A549 treated with AZD2906 at 1 μM for 4 hours (cell line): ENCODE measurements around the gene EIF1B. TPM values are rescaled to one million over a fixed set of nuclear protein-coding genes. Genes with fewer than 3 reads are reported as not detected.

Experiments used
- total RNA-seq: library from RNA; stranded (reverse); fragments of 200-300 nt; extraction: Qiagen RNA extraction; gene quantifications from 5 replicates; pipeline ENCODE4 v1.2.3, GENCODE V29; 2022

The EIF1B gene
- total RNA-seq: 51.7 to 61.8 TPM (median 58.4 TPM) in 5 replicates

GRCh38 chr3:40309418-40309924, at the start of gene EIF1B:
Gene EIF1B (plus strand): TSS chr3:40309707. CDS start chr3:40309942, 235 bp downstream.

Other genes with a start within 250 kb of the EIF1B start
- gene ENTPD3, start 77.5 kb downstream of the EIF1B start, total RNA-seq: 0.03 TPM in 2 of 5 replicates, not detected in the others
- gene RPL14, start 147.6 kb downstream of the EIF1B start, total RNA-seq: 682 to 770 TPM (median 732 TPM) in 5 replicates
- gene ZNF619, start 167.4 kb downstream of the EIF1B start, total RNA-seq: 1.6 to 2.1 TPM (median 1.9 TPM) in 5 replicates
- gene ZNF620, start 196.3 kb downstream of the EIF1B start, total RNA-seq: 1.4 to 2.1 TPM (median 1.8 TPM) in 5 replicates
- gene ZNF621, start 215.3 kb downstream of the EIF1B start, total RNA-seq: 5.9 to 7.4 TPM (median 6.8 TPM) in 5 replicates